Measurements from ENCODE around the gene PGBD5. TPM values are rescaled to one million over a fixed set of nuclear protein-coding genes. Genes with fewer than 3 reads are reported as not detected.

PGBD5 gene
- total RNA-seq, 4 donors from 2014 or later: 0.79 to 2.6 (median 1.1) TPM

DNA sequence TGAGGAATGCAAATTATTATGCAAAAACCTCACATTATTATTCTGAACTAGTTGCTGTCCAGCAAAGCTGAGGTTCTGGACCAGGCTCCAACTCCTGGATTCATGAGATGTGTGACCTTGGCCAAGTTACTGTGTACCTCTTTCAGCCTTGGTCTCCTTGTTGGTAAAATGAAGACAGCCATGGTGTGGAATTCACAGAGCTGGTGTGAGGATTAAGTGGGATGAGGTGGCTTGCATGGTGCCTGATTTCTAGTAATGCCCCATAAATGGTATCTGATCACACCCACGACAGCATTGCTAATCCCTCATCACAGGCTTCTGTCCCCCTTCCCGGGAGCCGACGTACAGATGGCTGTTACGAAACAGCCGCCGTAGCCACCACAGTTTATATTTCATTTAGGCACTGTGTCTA, 59.6 kb downstream of the PGBD5 start:
- Histone ChIP-seq H3K9me3 (no peaks in the 10 kb centered on the region), H3K27ac (no peak overlapping the region), H3K27me3 (no peaks in the 10 kb centered on the region), H3K4me1 (no peaks in the 10 kb centered on the region), H3K36me3 (no peaks in the 10 kb centered on the region), H3K4me3 (no peak overlapping the region)
- WGBS, 2 donors (ENCODE audit: low coverage in 1 of 2): 81 to 83% methylated on average over 6 to 7 of the region's 7 CpGs
- in situ Hi-C loops (cut with MboI; ENCODE audit: low pct_ligation_motif_present in 1 of 4, low pct_unique_long_range_greater_than_20kb in 1 of 4, low sequenced_read_pairs in 3 of 4) (no loop called here), intact Hi-C loops (cut with DNase I; ENCODE audit: low total_unique reads) (no loop called here)
- no peak for TF ChIP-seq POLR2AphosphoS5 (IDR thresholded peaks at IDR 0.05)
- no peak for TF ChIP-seq CTCF (IDR thresholded peaks at IDR 0.05)
- no peak for TF ChIP-seq EP300 (IDR thresholded peaks at IDR 0.05; ENCODE audit: low read depth)
- TF ChIP-seq POLR2A (IDR thresholded peaks at IDR 0.05): no peak
- DNase-seq: no peak

GRCh38 chr1:230365723-230366307, 60.3 kb downstream of the PGBD5 start:
- Histone ChIP-seq H3K4me3 (no peak overlapping the region), H3K27ac (no peak overlapping the region), H3K9me3 (no peaks in the 10 kb centered on the region), H3K4me1 (no peaks in the 10 kb centered on the region), H3K27me3 (no peaks in the 10 kb centered on the region), H3K36me3 (no peaks in the 10 kb centered on the region)
- TF ChIP-seq CTCF (IDR thresholded peaks at IDR 0.05): no peak
- TF ChIP-seq EP300 (IDR thresholded peaks at IDR 0.05; ENCODE audit: low read depth): no peak
- TF ChIP-seq POLR2AphosphoS5 (IDR thresholded peaks at IDR 0.05): no peak
- intact Hi-C loops (cut with DNase I; ENCODE audit: low total_unique reads): no loop called here
- DNase-seq: no peak
- WGBS, 2 donors (ENCODE audit: low coverage in 1 of 2): 40 to 56% methylated on average over 1 to 3 of the region's 3 CpGs
- in situ Hi-C loops (cut with MboI; ENCODE audit: low pct_ligation_motif_present in 1 of 4, low pct_unique_long_range_greater_than_20kb in 1 of 4, low sequenced_read_pairs in 3 of 4): no loop called here

GRCh38 chr1:230362949-230363348, 63.2 kb downstream of the PGBD5 start:
- Histone ChIP-seq H3K36me3 (no peaks in the 10 kb centered on the region), H3K4me3 (no peak overlapping the region), H3K4me1 (no peaks in the 10 kb centered on the region), H3K27ac (no peak overlapping the region), H3K27me3 (no peaks in the 10 kb centered on the region), H3K9me3 (no peaks in the 10 kb centered on the region)
- TF ChIP-seq CTCF (IDR thresholded peaks at IDR 0.05) (no peak), EP300 (IDR thresholded peaks at IDR 0.05; ENCODE audit: low read depth) (no peak), POLR2AphosphoS5 (IDR thresholded peaks at IDR 0.05) (no peak), POLR2A (IDR thresholded peaks at IDR 0.05) (no peak)
- intact Hi-C loops (cut with DNase I; ENCODE audit: low total_unique reads): no loop called here
- in situ Hi-C loops (cut with MboI; ENCODE audit: low pct_ligation_motif_present in 1 of 4, low pct_unique_long_range_greater_than_20kb in 1 of 4, low sequenced_read_pairs in 3 of 4): no loop called here
- WGBS, 2 donors (ENCODE audit: low coverage in 1 of 2): 89% methylated on average over 8 of the region's 8 CpGs; no CpG with 5 or more reads in 1 of the 2 donors
- DNase-seq: no peak

- Histone ChIP-seq H3K36me3 (no peaks in the 10 kb centered on the region), H3K4me1 (no peaks in the 10 kb centered on the region), H3K4me3 (no peak overlapping the region), H3K9me3 (no peaks in the 10 kb centered on the region), H3K27me3 (no peaks in the 10 kb centered on the region), H3K27ac (no peak overlapping the region)
- intact Hi-C loops (cut with DNase I; ENCODE audit: low total_unique reads): no loop called here
- TF ChIP-seq POLR2AphosphoS5 (IDR thresholded peaks at IDR 0.05): no peak
- no peak for DNase-seq
- in situ Hi-C loops (cut with MboI; ENCODE audit: low pct_ligation_motif_present in 1 of 4, low pct_unique_long_range_greater_than_20kb in 1 of 4, low sequenced_read_pairs in 3 of 4): no loop called here
- 89% methylated on average over 10 of the region's 10 CpGs; no CpG with 5 or more reads in 1 of the 2 donors for WGBS, 2 donors (ENCODE audit: low coverage in 1 of 2)
These were observed 64.2 kb downstream of the PGBD5 start for GRCh38 chr1:230361941-230362340.

Measured in transverse colon (tissue), 4 donors.